ENCODE data around the gene ZNF280D. TPM values are rescaled to one million over a fixed set of nuclear protein-coding genes. Genes with fewer than 3 reads are reported as not detected.

The ZNF280D gene
- total and polyA plus RNA-seq, 2 donors = 29.7 to 175 TPM

DNA sequence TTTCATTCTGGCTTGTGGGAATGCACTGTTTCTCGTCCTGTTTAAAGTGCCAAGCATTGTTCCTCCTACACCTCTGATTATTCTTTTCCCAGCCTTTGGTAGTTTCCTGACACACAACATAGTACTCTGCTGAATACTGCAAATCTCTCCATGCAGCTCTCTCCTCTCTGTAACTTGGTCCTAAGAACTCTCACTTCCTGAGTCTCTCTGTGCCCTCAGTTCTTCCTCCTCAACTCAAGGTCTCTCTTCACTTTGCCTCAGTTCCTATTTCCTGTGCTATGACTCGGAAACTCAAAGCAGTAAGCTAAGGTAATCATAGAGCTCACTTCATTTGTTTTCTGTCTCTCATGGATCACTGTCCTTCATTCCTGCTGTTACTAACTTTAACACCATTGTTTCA is 113.4 kb downstream of the ZNF280D start:
- Histone ChIP-seq H3K27ac (ENCODE audit: low read depth) (no peak overlapping the region), H3K4me3 (ENCODE audit: low read depth, low read length) (no peak overlapping the region), H3K36me3 (ENCODE audit: insufficient read depth) (no peaks in the 10 kb centered on the region), H3K4me1 (ENCODE audit: insufficient read depth) (no peaks in the 10 kb centered on the region)
- 61% methylated on average over 2 of the region's 2 CpGs for WGBS
- no peak for DNase-seq (ENCODE audit: extremely low spot score)

DNA sequence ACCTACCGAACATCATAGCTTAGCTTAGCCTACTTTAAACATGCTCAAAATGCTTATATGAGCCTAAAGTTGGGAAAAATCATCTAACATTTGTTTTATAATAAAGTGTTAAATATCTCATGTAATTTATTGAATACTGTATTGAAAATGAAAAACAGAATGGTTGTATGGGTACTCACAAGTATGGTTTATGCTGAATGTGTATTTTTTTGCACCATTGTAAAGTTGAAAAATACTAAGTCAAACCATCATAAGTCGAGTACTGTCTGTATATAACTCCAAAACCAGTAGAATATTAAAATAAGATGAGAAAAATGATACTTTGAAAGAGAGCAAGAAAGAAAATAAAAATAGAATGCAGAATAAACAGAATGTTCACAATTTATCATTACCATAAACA is 115.7 kb downstream of the ZNF280D start:
- no peak overlapping the region for H3K4me3 ChIP-seq (ENCODE audit: low read depth, low read length)
- no peaks in the 10 kb centered on the region for H3K36me3 ChIP-seq (ENCODE audit: insufficient read depth)
- DNase-seq (ENCODE audit: extremely low spot score) = no peak
- no peak overlapping the region for H3K27ac ChIP-seq (ENCODE audit: low read depth)
- H3K4me1 ChIP-seq (ENCODE audit: insufficient read depth) = no peaks in the 10 kb centered on the region
- 89% methylated on average over 2 of the region's 2 CpGs for WGBS

DNA sequence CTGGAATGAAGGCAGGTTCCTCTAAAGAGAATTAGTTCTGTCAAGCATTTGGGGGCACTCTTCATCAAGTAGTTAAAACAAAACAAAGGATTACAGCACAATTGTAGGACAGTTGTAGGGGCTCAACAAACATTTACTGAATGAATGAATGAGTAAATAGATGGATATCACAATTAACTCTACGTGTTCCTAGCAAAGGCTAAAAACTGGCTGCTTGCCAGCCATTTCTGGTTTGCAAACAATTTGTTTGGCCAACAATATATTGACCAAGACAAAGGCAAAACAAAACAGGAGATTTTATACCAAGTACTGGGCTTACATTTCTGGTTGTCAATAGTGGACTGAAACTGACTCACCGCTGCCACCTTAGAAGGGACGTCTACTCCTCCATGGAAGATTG is 116.8 kb downstream of the ZNF280D start:
- no peaks in the 10 kb centered on the region for H3K4me1 ChIP-seq (ENCODE audit: insufficient read depth)
- DNase-seq (ENCODE audit: extremely low spot score) = no peak
- WGBS = 79% methylated on average over 3 of the region's 3 CpGs
- no peak overlapping the region for H3K27ac ChIP-seq (ENCODE audit: low read depth)
- H3K36me3 ChIP-seq (ENCODE audit: insufficient read depth) = no peaks in the 10 kb centered on the region
- no peak overlapping the region for H3K4me3 ChIP-seq (ENCODE audit: low read depth, low read length)

DNA sequence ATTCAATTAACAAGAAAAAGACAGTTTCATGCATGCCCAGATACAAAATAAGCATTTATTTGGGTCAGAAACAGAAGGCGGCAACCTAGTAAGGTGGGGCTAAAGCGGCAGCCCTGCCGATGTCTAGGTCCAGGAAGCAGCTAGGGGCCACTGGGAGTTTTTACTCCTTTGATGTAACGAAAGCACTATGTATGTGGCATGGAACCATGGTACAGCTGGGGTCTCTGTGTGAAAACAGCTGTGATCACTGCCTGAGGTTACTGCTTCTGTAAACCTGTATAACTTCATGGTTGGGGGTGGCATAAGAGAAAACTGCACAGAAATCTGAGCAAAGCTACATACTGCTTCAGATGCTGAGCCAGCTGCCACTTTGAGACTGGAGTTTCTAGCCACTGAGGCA is 119.5 kb downstream of the ZNF280D start:
- no peak for DNase-seq (ENCODE audit: extremely low spot score)
- 85% methylated on average over 4 of the region's 4 CpGs for WGBS
- H3K27ac ChIP-seq (ENCODE audit: low read depth) = no peak overlapping the region

DNA sequence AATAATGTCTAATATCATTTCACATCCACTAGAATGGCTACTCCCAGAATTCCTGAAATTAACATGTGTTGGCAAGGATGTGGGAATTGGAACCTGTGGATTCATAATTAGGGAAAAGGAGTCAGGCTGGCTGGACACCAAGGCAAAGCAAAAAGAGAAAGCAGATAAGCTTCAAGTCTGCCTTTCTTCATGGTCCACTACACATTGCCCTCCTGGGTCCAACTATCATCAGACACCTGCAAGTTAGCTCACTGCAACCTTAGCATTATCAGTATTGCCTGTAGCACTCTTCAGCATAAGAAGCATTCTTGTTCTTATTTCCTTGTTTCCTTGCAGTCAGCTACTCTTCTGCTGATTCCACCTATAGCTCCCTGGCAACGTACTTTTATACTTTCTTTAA is 124.3 kb downstream of the ZNF280D start:
- Histone ChIP-seq H3K27ac (ENCODE audit: low read depth) (no peak overlapping the region), H3K4me3 (ENCODE audit: low read depth, low read length) (no peak overlapping the region), H3K4me1 (ENCODE audit: insufficient read depth) (no peaks in the 10 kb centered on the region), H3K36me3 (ENCODE audit: insufficient read depth) (no peaks in the 10 kb centered on the region)
- WGBS = 90% methylated on average over 1 of the region's 1 CpG
- DNase-seq (ENCODE audit: extremely low spot score) = no peak

More for the DNA sequence above, 119.5 kb downstream of the ZNF280D start:
- no peak overlapping the region for H3K4me3 ChIP-seq (ENCODE audit: low read depth, low read length)
- H3K4me1 ChIP-seq (ENCODE audit: insufficient read depth) = no peaks in the 10 kb centered on the region
- H3K36me3 ChIP-seq (ENCODE audit: insufficient read depth) = no peaks in the 10 kb centered on the region

DNA sequence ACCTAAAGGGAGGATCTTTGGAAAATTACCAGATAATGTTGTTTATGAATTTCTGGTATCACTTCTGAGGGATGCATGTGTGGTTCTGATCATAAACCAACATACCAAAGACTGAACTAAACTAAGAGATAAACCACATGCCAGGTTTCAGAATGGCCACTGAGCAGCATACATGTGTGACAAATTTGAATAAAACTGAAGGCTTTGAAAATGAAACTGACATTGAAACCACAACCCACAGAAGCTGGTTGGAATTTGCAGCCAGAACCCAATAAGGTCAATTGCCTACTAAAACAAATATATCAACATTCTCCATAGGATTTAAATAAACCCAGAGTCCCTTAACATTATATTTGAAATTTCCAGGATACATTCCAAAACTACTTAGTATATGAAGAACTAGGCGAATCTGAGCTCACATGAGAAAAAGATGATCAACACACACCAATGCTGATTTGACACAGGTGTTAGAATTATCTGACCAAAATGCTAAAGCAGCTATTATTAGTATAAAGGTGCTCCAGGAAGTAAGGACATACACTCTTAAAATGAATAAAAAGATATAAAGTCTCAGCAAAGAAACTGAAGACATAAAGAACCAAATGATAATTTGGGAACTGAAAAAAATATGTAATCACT is 125.0 kb downstream of the ZNF280D start:
- H3K4me1 ChIP-seq (ENCODE audit: insufficient read depth) = no peaks in the 10 kb centered on the region
- no peak for DNase-seq (ENCODE audit: extremely low spot score)
- 84% methylated on average over 1 of the region's 1 CpG for WGBS
- H3K4me3 ChIP-seq (ENCODE audit: low read depth, low read length) = no peak overlapping the region
- no peaks in the 10 kb centered on the region for H3K36me3 ChIP-seq (ENCODE audit: insufficient read depth)
- H3K27ac ChIP-seq (ENCODE audit: low read depth) = no peak overlapping the region

DNA sequence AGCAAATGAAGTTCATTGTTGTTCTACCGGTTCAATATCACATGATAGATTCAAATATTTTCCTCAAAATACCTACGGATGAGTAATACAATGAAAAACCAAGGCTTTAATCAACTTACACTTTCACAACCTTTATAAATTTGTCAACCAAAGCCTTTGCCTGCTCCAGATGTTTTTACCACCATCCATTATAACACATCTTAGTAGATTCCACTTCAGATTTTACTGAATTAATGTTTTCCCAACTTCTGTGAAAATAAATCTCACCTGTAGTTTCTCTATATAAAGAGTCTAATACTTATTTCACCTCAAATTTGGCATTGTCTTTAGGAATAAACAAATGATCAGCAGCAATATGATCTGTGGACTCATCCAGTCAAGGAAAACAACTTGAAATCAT is 131.1 kb downstream of the ZNF280D start:
- Histone ChIP-seq H3K36me3 (ENCODE audit: insufficient read depth) (no peaks in the 10 kb centered on the region), H3K4me3 (ENCODE audit: low read depth, low read length) (no peak overlapping the region), H3K4me1 (ENCODE audit: insufficient read depth) (no peaks in the 10 kb centered on the region), H3K27ac (ENCODE audit: low read depth) (no peak overlapping the region)
- WGBS = 68% methylated on average over 2 of the region's 2 CpGs
- no peak for DNase-seq (ENCODE audit: extremely low spot score)

DNA sequence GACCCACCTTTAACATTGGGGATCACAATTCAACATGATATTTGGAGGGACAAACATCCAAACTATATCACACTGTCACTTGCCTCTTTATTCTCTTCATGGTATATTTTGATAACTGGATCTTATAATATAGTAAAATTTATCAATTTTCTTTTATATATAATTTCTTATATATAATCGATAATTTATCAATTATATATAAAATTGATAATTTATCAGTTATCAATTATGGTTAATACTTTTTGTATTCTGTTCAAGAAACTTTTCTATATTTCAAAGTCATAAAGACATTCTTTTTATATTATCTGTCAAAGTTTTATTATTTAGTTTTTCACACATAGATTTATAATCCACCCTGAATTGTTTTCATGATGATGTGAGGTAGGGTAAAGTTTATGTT is 132.9 kb downstream of the ZNF280D start:
- WGBS = 97% methylated on average over 1 of the region's 1 CpG
- Histone ChIP-seq H3K36me3 (ENCODE audit: insufficient read depth) (no peaks in the 10 kb centered on the region), H3K4me1 (ENCODE audit: insufficient read depth) (no peaks in the 10 kb centered on the region), H3K27ac (ENCODE audit: low read depth) (no peak overlapping the region), H3K4me3 (ENCODE audit: low read depth, low read length) (no peak overlapping the region)
- no peak for DNase-seq (ENCODE audit: extremely low spot score)

DNA sequence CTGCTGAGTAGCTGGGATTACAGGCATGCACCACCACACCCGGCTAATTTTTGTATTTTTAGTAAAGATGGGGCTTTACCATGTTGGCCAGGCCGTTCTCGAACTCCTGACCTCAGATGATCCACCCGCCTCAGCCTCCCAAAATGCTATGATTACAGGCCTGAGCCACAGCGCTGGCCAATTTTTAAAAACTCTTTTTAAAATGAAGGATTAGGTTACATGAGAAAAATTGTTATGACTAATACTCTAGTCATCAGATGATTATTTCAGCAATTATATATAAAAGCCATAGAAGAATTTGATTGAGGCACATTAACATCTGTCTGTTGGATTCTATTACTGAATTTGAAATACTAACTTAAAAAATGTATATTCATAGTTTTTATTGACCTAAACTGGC is 134.3 kb downstream of the ZNF280D start:
- H3K4me3 ChIP-seq (ENCODE audit: low read depth, low read length) = no peak overlapping the region
- no peak for DNase-seq (ENCODE audit: extremely low spot score)
- no peaks in the 10 kb centered on the region for H3K36me3 ChIP-seq (ENCODE audit: insufficient read depth)
- 82% methylated on average over 5 of the region's 5 CpGs for WGBS
- H3K27ac ChIP-seq (ENCODE audit: low read depth) = no peak overlapping the region
- H3K4me1 ChIP-seq (ENCODE audit: insufficient read depth) = no peaks in the 10 kb centered on the region

DNA sequence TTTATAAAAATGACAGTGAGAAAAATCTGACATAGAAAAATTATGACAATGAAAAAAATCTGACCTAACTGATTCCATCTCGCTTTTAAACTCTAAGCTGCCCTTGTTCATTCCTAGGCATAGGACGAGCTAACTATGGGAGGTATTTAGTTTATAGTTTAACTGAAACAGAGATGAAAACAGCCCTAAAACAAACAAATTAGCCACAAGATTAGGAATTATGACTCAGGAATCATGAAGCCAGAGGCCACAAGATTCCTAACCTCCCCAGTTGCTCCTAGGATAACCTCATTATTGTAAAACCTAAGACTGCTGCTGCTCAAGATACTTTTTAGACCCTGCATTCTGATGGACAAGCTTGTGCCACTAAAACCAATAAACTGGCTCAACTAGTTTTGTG is 145.6 kb downstream of the ZNF280D start:
- DNase-seq (ENCODE audit: extremely low spot score) = no peak
- WGBS = 75% methylated on average over 2 of the region's 2 CpGs
- no peak overlapping the region for H3K27ac ChIP-seq (ENCODE audit: low read depth)

DNA sequence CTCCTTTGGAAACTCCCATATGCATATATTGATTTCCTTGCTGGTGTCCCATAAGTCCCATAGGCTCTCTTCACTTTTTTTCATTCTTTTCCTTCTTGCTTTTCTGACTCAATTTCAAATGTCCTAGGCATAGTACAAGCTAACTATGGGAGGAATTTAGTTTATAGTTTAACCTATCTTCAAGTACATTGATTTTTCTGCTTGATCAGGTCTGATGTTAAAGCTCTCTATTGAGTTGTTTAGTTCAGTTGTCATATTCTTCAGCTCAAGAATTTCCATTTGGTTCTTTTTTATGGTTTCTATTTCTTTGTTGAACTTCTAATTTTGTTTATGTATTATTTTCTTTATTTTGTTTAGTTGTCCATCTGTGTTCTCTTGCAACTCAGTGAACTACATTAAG is 147.1 kb downstream of the ZNF280D start:
- no peak overlapping the region for H3K27ac ChIP-seq (ENCODE audit: low read depth)
- no peak for DNase-seq (ENCODE audit: extremely low spot score)
- no peaks in the 10 kb centered on the region for H3K4me1 ChIP-seq (ENCODE audit: insufficient read depth)
- H3K36me3 ChIP-seq (ENCODE audit: insufficient read depth) = no peaks in the 10 kb centered on the region
- no peak overlapping the region for H3K4me3 ChIP-seq (ENCODE audit: low read depth, low read length)

More for the DNA sequence above, 145.6 kb downstream of the ZNF280D start:
- Histone ChIP-seq H3K4me1 (ENCODE audit: insufficient read depth) (no peaks in the 10 kb centered on the region), H3K36me3 (ENCODE audit: insufficient read depth) (no peaks in the 10 kb centered on the region), H3K4me3 (ENCODE audit: low read depth, low read length) (no peak overlapping the region)

DNA sequence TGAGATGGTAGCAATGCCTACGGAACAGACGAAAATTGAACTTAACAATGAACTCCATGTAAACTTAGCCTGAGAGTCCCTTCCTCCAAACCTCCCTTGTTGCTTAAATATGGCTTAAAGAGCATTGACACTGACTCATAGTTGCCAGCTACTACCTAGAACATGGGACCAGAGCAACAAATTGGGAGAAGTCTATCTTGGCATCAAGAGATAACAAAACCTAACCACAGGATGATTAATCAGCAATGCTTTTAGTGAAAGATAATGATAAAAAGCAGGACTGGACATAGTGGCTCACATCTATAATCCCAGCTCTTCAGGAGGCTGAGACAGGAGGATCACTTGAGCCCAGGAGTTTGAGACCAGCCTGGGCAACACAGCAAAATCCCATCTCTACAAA is 150.5 kb downstream of the ZNF280D start:
- H3K36me3 ChIP-seq (ENCODE audit: insufficient read depth) = no peaks in the 10 kb centered on the region
- no peaks in the 10 kb centered on the region for H3K4me1 ChIP-seq (ENCODE audit: insufficient read depth)
- H3K4me3 ChIP-seq (ENCODE audit: low read depth, low read length) = no peak overlapping the region
- H3K27ac ChIP-seq (ENCODE audit: low read depth) = no peak overlapping the region
- 92% methylated on average over 2 of the region's 2 CpGs for WGBS
- DNase-seq (ENCODE audit: extremely low spot score) = no peak

Measured in urinary bladder (tissue), 4 donors.